ENCODE results near the gene CISH. TPM values are rescaled to one million over a fixed set of nuclear protein-coding genes. Genes with fewer than 3 reads are reported as not detected.

Gene CISH
- total and polyA plus RNA-seq, 9 of the 15 experiments (the other 6 are each of a cell fraction or from before 2014, with no cell fraction given): 1.7 to 47.7 (median 18.3) TPM

DNA sequence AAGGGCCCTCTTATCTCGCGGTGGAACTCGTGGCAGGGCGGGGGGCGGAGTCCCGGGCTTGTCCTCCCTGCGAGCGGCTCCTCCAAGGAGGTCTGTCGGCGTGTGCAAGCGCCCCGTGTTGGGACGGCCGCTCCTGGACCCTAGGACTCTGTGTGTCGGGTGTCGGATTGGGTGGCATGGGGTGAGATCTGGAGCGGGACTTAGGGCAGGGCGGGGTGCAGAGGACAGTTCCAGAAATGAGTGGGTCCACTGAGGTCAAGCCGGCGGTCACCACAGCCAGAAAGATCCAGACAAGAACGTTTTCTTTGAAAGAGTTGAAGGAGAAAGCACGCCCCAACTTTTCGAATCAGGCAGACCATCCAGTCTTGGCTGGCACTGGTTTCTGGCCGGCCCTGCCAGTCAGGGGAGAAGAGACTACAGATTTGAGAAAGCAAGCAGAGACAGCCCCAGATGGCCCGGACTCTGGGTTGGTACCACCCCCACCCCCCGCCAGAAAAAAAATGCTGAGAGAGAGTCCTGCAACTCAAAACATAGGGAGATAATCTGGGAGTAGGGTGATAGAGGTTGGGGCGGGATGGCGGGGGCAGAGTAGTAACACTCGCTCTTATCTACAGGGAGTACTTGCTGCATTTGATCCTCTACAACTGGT is 784 bp upstream of the CISH start (continued):
- TF ChIP-seq NCOA4 (IDR thresholded peaks at IDR 0.05; ENCODE audit: partially characterized antibody): no peak
- TF ChIP-seq ELF1 (tag; IDR thresholded peaks at IDR 0.05): no peak
- TF ChIP-seq ZNF165 (CRISPR knock-in tag; IDR thresholded peaks at IDR 0.05; ENCODE audit: borderline replicate concordance): no peak
- 0 out of 2 replicates have a peak, but pooled peaks have one; percentile 22 for TF ChIP-seq TRIM28 (IDR thresholded peaks at IDR 0.05)
- TF ChIP-seq, protein P1, sequence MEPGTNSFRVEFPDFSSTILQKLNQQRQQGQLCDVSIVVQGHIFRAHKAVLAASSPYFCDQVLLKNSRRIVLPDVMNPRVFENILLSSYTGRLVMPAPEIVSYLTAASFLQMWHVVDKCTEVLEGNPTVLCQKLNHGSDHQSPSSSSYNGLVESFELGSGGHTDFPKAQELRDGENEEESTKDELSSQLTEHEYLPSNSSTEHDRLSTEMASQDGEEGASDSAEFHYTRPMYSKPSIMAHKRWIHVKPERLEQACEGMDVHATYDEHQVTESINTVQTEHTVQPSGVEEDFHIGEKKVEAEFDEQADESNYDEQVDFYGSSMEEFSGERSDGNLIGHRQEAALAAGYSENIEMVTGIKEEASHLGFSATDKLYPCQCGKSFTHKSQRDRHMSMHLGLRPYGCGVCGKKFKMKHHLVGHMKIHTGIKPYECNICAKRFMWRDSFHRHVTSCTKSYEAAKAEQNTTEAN (CRISPR knock-in tag; IDR thresholded peaks at IDR 0.05): no peak
- no peak for TF ChIP-seq EZH2 (IDR thresholded peaks at IDR 0.05; ENCODE audit: borderline replicate concordance, low read depth, low read length)
- TF ChIP-seq RCOR1 (IDR thresholded peaks at IDR 0.05; ENCODE audit: borderline replicate concordance in 1 of 2, low read depth in 2 of 2, low read length in 2 of 2): peak in 1 of 2 experiments; percentile 77; a peak in 3 of 4 replicates
- no peak for TF ChIP-seq HIVEP1 (CRISPR knock-in tag; IDR thresholded peaks at IDR 0.05)
- no peak for TF ChIP-seq ZNF224 (CRISPR knock-in tag; IDR thresholded peaks at IDR 0.05)
- no peak for TF ChIP-seq FOXJ3 (CRISPR knock-in tag; IDR thresholded peaks at IDR 0.05)
- TF ChIP-seq DDX20 (tag; IDR thresholded peaks at IDR 0.05; ENCODE audit: low read depth): no peak
- TF ChIP-seq CCNT2 (IDR thresholded peaks at IDR 0.05; ENCODE audit: borderline replicate concordance, extremely low read depth, insufficient read length, low read depth, low read length): peak; percentile 35
- no peak for TF ChIP-seq ZFP1 (CRISPR knock-in tag; IDR thresholded peaks at IDR 0.05)
- no peak for TF ChIP-seq NCOA1 (IDR thresholded peaks at IDR 0.05; ENCODE audit: low read depth)
- no peak for TF ChIP-seq MGA (IDR thresholded peaks at IDR 0.05)

All from K562 (cell line).